Suprapubic skin (tissue), 3 donors: ENCODE results near the gene LHX3.

ENCODE experiments used
- EP300 ChIP-seq: sonication (generic); formaldehyde crosslinking; IDR thresholded peaks from one replicate; pipeline ENCODE4 v1.6.1; 2017; ENCODE audit warnings: antibody characterized with exemption
- POLR2A ChIP-seq, 2 donors: fragments of 450-650 bp; IDR thresholded peaks; one replicate each; pipeline ENCODE4 v1.6.1; 2017; ENCODE audit warnings: antibody characterized with exemption in 2 of 2, mild to moderate bottlenecking in 2 of 2, moderate library complexity in 2 of 2
- TF ChIP-seq, protein P1 (sequence below), 2 donors: fragments of 200-600 bp in 1 of 2; fragments of 450-650 bp in 1 of 2; sonication (generic) in 1 of 2; IDR thresholded peaks; one replicate each; pipeline ENCODE4 v1.5.1; 2016 to 2019; ENCODE audit warnings: antibody characterized with exemption in 2 of 2, mild to moderate bottlenecking in 1 of 2, moderate library complexity in 1 of 2

- TF ChIP-seq, protein P1, sequence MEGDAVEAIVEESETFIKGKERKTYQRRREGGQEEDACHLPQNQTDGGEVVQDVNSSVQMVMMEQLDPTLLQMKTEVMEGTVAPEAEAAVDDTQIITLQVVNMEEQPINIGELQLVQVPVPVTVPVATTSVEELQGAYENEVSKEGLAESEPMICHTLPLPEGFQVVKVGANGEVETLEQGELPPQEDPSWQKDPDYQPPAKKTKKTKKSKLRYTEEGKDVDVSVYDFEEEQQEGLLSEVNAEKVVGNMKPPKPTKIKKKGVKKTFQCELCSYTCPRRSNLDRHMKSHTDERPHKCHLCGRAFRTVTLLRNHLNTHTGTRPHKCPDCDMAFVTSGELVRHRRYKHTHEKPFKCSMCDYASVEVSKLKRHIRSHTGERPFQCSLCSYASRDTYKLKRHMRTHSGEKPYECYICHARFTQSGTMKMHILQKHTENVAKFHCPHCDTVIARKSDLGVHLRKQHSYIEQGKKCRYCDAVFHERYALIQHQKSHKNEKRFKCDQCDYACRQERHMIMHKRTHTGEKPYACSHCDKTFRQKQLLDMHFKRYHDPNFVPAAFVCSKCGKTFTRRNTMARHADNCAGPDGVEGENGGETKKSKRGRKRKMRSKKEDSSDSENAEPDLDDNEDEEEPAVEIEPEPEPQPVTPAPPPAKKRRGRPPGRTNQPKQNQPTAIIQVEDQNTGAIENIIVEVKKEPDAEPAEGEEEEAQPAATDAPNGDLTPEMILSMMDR (IDR thresholded peaks at IDR 0.05), result no peak
- TF ChIP-seq POLR2A (IDR thresholded peaks at IDR 0.05) (no peak), EP300 (no peak)
Observed at GRCh38 chr9:136160381-136160841, 44.5 kb downstream of the LHX3 start.
